ENCODE results near the gene DGKI. TPM values are rescaled to one million over a fixed set of nuclear protein-coding genes. Genes with fewer than 3 reads are reported as not detected.

The DGKI gene
- total and polyA plus RNA-seq, 4 donors, result 1.1 to 11.3 (median 5.2) TPM

DNA sequence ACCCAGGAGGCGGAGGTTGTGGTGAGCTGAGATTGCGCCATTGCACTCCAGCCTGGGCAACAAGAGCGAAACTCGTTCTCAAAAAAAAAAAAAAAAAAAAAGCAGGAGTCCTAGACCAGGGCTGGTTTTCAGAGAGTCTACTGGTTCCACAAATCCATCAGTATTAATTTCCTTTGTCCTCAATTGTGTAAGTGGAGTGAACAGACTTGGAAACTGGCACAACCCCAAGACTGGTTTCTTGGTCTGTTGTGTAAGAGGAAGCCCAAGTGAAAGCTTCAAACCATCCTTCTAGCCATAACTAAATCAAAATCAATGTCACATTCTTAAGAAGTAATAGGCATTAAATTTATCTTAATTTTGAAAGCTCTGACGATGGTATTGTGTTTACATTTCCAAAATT, 213.6 kb downstream of the DGKI start:
- ATAC-seq (ENCODE audit: low FRiP score) (no peak), DNase-seq (no peak)
- WGBS, 2 donors, result 82 to 85% methylated on average over 5 of the region's 5 CpGs

GRCh38 chr7:137628216-137628615, 218.6 kb downstream of the DGKI start:
- Histone ChIP-seq H3K27ac (ENCODE audit: low read depth in 1 of 2, low read length in 2 of 2) (no peak overlapping the region), H3K4me1 (ENCODE audit: control insufficient read depth in 1 of 2, insufficient read depth in 2 of 2, low read length in 2 of 2) (no peaks in the 10 kb centered on the region), H3K9me3 (ENCODE audit: control insufficient read depth, low read length) (no peaks in the 10 kb centered on the region), H3K36me3 (ENCODE audit: control insufficient read depth in 1 of 2, insufficient read depth in 2 of 2, low read length in 1 of 2) (no peaks in the 10 kb centered on the region), H3K4me3 (ENCODE audit: low read length in 2 of 2) (no peak overlapping the region), H3K27me3 (ENCODE audit: control insufficient read depth in 1 of 2, insufficient read depth in 2 of 2, low read length in 1 of 2) (no peaks in the 10 kb centered on the region)
- ATAC-seq (ENCODE audit: low FRiP score) (no peak), DNase-seq (no peak)
- 55 to 56% methylated on average over 3 of the region's 3 CpGs for WGBS, 2 donors
- intact Hi-C loops (cut with DNase I), result no loop called here

More for the DNA sequence above, 213.6 kb downstream of the DGKI start:
- Histone ChIP-seq H3K4me3 (ENCODE audit: low read length in 2 of 2) (no peak overlapping the region), H3K27me3 (ENCODE audit: control insufficient read depth in 1 of 2, insufficient read depth in 2 of 2, low read length in 1 of 2) (no peaks in the 10 kb centered on the region), H3K9me3 (ENCODE audit: control insufficient read depth, low read length) (no peaks in the 10 kb centered on the region), H3K36me3 (ENCODE audit: control insufficient read depth in 1 of 2, insufficient read depth in 2 of 2, low read length in 1 of 2) (peaks cover 0 to 3% of the 10 kb centered on the region in 2 donors), H3K4me1 (ENCODE audit: control insufficient read depth in 1 of 2, insufficient read depth in 2 of 2, low read length in 2 of 2) (no peaks in the 10 kb centered on the region), H3K27ac (ENCODE audit: low read depth in 1 of 2, low read length in 2 of 2) (no peak overlapping the region)
- intact Hi-C loops (cut with DNase I), result no loop called here

DNA sequence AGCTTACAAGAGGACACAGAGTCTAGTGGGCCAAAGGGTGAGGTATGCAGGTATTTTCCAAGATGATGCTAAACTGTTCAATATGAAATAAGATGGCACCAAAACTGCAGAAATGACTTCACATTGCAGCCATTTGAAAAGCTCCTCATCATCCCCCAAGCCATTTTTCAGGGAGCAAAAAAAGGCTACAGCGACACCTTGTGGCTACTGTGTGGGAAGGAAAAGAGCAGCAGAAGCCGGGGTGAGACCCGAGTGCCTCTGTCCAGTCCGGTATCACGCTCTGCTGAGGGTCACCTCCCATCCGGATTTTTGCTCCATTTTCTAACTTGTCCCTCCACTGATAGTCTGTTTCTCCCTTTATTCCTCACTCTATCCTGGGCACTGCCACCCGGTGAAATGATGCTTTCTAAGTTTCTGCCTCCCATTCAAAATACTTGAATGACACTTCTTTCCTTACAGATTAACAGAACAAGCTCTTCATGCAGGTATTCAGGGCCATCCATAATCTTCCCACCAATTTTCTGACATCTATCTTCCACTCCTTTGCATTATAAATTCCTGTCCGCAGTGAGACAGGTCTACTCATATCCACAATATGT, 220.2 kb downstream of the DGKI start:
- WGBS, 2 donors, result 29 to 34% methylated on average over 8 of the region's 8 CpGs
- H3K9me3 ChIP-seq (ENCODE audit: control insufficient read depth, low read length), result no peaks in the 10 kb centered on the region
- DNase-seq, result peak in 1 of 2 donors; percentile 46
- no peaks in the 10 kb centered on the region for H3K27me3 ChIP-seq (ENCODE audit: control insufficient read depth in 1 of 2, insufficient read depth in 2 of 2, low read length in 1 of 2)
- intact Hi-C loops (cut with DNase I), result no loop called here
- no peaks in the 10 kb centered on the region for H3K4me1 ChIP-seq (ENCODE audit: control insufficient read depth in 1 of 2, insufficient read depth in 2 of 2, low read length in 2 of 2)
- no peak for ATAC-seq (ENCODE audit: low FRiP score)
- H3K27ac ChIP-seq (ENCODE audit: low read depth in 1 of 2, low read length in 2 of 2), result no peak overlapping the region
- no peaks in the 10 kb centered on the region for H3K36me3 ChIP-seq (ENCODE audit: control insufficient read depth in 1 of 2, insufficient read depth in 2 of 2, low read length in 1 of 2)
- no peak overlapping the region for H3K4me3 ChIP-seq (ENCODE audit: low read length in 2 of 2)

GRCh38 chr7:137625197-137625596, 221.6 kb downstream of the DGKI start:
- H3K27me3 ChIP-seq (ENCODE audit: control insufficient read depth in 1 of 2, insufficient read depth in 2 of 2, low read length in 1 of 2), result no peaks in the 10 kb centered on the region
- no peaks in the 10 kb centered on the region for H3K9me3 ChIP-seq (ENCODE audit: control insufficient read depth, low read length)
- no peak overlapping the region for H3K27ac ChIP-seq (ENCODE audit: low read depth in 1 of 2, low read length in 2 of 2)
- intact Hi-C loops (cut with DNase I), result no loop called here
- DNase-seq (no peak), ATAC-seq (ENCODE audit: low FRiP score) (no peak)
- H3K4me3 ChIP-seq (ENCODE audit: low read length in 2 of 2), result no peak overlapping the region
- no peaks in the 10 kb centered on the region for H3K36me3 ChIP-seq (ENCODE audit: control insufficient read depth in 1 of 2, insufficient read depth in 2 of 2, low read length in 1 of 2)
- H3K4me1 ChIP-seq (ENCODE audit: control insufficient read depth in 1 of 2, insufficient read depth in 2 of 2, low read length in 2 of 2), result no peaks in the 10 kb centered on the region
- 84 to 90% methylated on average over 7 of the region's 7 CpGs for WGBS, 2 donors

DNA sequence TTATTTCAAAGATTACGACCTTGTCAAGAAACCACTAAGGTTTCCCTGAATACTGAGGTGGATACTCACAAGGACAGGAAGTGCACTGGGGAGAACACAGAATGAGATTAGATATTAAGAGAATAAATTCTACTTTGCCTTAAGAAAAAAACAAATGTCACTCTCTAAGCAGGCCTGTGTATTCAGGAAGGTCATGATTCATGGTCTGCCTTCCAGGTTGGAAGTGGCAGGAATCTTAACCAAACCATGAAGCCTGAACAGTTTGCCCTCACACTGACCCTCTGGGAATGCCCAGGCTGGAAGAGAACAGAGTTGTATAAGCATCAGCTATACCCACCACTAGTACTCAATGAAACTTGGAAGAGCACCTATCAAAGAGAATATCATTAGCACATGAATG, 227.6 kb downstream of the DGKI start:
- intact Hi-C loops (cut with DNase I), result no loop called here
- Histone ChIP-seq H3K27me3 (ENCODE audit: control insufficient read depth in 1 of 2, insufficient read depth in 2 of 2, low read length in 1 of 2) (no peaks in the 10 kb centered on the region), H3K9me3 (ENCODE audit: control insufficient read depth, low read length) (no peaks in the 10 kb centered on the region), H3K4me1 (ENCODE audit: control insufficient read depth in 1 of 2, insufficient read depth in 2 of 2, low read length in 2 of 2) (no peaks in the 10 kb centered on the region), H3K36me3 (ENCODE audit: control insufficient read depth in 1 of 2, insufficient read depth in 2 of 2, low read length in 1 of 2) (no peaks in the 10 kb centered on the region), H3K4me3 (ENCODE audit: low read length in 2 of 2) (no peak overlapping the region), H3K27ac (ENCODE audit: low read depth in 1 of 2, low read length in 2 of 2) (no peak overlapping the region)
- DNase-seq (no peak), ATAC-seq (ENCODE audit: low FRiP score) (no peak)
- 96 to 98% methylated on average over 1 of the region's 1 CpG for WGBS, 2 donors

- H3K27ac ChIP-seq (ENCODE audit: low read depth in 1 of 2, low read length in 2 of 2), result no peak overlapping the region
- no peak for DNase-seq
- no peaks in the 10 kb centered on the region for H3K36me3 ChIP-seq (ENCODE audit: control insufficient read depth in 1 of 2, insufficient read depth in 2 of 2, low read length in 1 of 2)
- ATAC-seq (ENCODE audit: low FRiP score), result no peak
- intact Hi-C loops (cut with DNase I), result no loop called here
- no peak overlapping the region for H3K4me3 ChIP-seq (ENCODE audit: low read length in 2 of 2)
- no peaks in the 10 kb centered on the region for H3K4me1 ChIP-seq (ENCODE audit: control insufficient read depth in 1 of 2, insufficient read depth in 2 of 2, low read length in 2 of 2)
- no peaks in the 10 kb centered on the region for H3K9me3 ChIP-seq (ENCODE audit: control insufficient read depth, low read length)
- H3K27me3 ChIP-seq (ENCODE audit: control insufficient read depth in 1 of 2, insufficient read depth in 2 of 2, low read length in 1 of 2), result no peaks in the 10 kb centered on the region
- WGBS, 2 donors, result 98% methylated on average over 1 of the region's 1 CpG
Measured at GRCh38 chr7:137618748-137619147, 228.0 kb downstream of the DGKI start.

GRCh38 chr7:137613006-137613525, 233.7 kb downstream of the DGKI start:
- intact Hi-C loops (cut with DNase I), result no loop called here
- WGBS, 2 donors, result 95 to 98% methylated on average over 3 of the region's 3 CpGs

DNA sequence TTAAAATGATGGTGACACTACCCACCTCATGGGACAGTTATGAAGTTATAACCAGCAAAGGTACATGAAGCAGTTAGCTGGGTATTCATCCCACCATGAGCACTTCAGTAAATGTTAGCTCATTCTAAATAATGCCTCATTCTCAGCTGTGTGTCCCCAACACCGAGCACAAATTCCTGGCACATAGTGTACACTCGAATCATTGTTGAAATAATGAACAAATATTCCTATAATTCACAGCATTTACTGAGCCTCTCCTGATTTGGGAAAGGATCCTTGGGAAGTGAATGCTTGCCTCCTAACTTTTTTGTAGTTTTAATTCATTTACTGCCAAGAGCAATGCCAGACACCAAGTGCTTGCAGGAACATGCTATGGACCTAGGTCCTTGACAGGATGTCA, 235.2 kb downstream of the DGKI start:
- Histone ChIP-seq H3K27ac (ENCODE audit: low read depth in 1 of 2, low read length in 2 of 2) (no peak overlapping the region), H3K27me3 (ENCODE audit: control insufficient read depth in 1 of 2, insufficient read depth in 2 of 2, low read length in 1 of 2) (no peaks in the 10 kb centered on the region), H3K36me3 (ENCODE audit: control insufficient read depth in 1 of 2, insufficient read depth in 2 of 2, low read length in 1 of 2) (no peaks in the 10 kb centered on the region), H3K4me3 (ENCODE audit: low read length in 2 of 2) (no peak overlapping the region), H3K9me3 (ENCODE audit: control insufficient read depth, low read length) (no peaks in the 10 kb centered on the region), H3K4me1 (ENCODE audit: control insufficient read depth in 1 of 2, insufficient read depth in 2 of 2, low read length in 2 of 2) (no peaks in the 10 kb centered on the region)
- ATAC-seq (ENCODE audit: low FRiP score) (no peak), DNase-seq (no peak)
- intact Hi-C loops (cut with DNase I), result no loop called here
- WGBS, 2 donors, result 12 to 16% methylated on average over 2 of the region's 2 CpGs

More at GRCh38 chr7:137613006-137613525, 233.7 kb downstream of the DGKI start:
- Histone ChIP-seq H3K4me1 (ENCODE audit: control insufficient read depth in 1 of 2, insufficient read depth in 2 of 2, low read length in 2 of 2) (no peaks in the 10 kb centered on the region), H3K36me3 (ENCODE audit: control insufficient read depth in 1 of 2, insufficient read depth in 2 of 2, low read length in 1 of 2) (no peaks in the 10 kb centered on the region), H3K4me3 (ENCODE audit: low read length in 2 of 2) (no peak overlapping the region), H3K27me3 (ENCODE audit: control insufficient read depth in 1 of 2, insufficient read depth in 2 of 2, low read length in 1 of 2) (no peaks in the 10 kb centered on the region), H3K9me3 (ENCODE audit: control insufficient read depth, low read length) (no peaks in the 10 kb centered on the region), H3K27ac (ENCODE audit: low read depth in 1 of 2, low read length in 2 of 2) (no peak overlapping the region)
- no peak for ATAC-seq (ENCODE audit: low FRiP score)
- DNase-seq, result no peak

- WGBS, 2 donors, result 22 to 29% methylated on average over 6 of the region's 6 CpGs
- Histone ChIP-seq H3K4me1 (ENCODE audit: control insufficient read depth in 1 of 2, insufficient read depth in 2 of 2, low read length in 2 of 2) (no peaks in the 10 kb centered on the region), H3K9me3 (ENCODE audit: control insufficient read depth, low read length) (no peaks in the 10 kb centered on the region), H3K27me3 (ENCODE audit: control insufficient read depth in 1 of 2, insufficient read depth in 2 of 2, low read length in 1 of 2) (no peaks in the 10 kb centered on the region), H3K36me3 (ENCODE audit: control insufficient read depth in 1 of 2, insufficient read depth in 2 of 2, low read length in 1 of 2) (no peaks in the 10 kb centered on the region), H3K27ac (ENCODE audit: low read depth in 1 of 2, low read length in 2 of 2) (no peak overlapping the region), H3K4me3 (ENCODE audit: low read length in 2 of 2) (no peak overlapping the region)
- ATAC-seq (ENCODE audit: low FRiP score), result no peak
- intact Hi-C loops (cut with DNase I), result loop anchor here (5.0 to 10.0 kb wide), 3 partner anchors 403 to 1125 kb away; no protein-coding TSS in a partner anchor
- no peak for DNase-seq
Measured at GRCh38 chr7:137609500-137609899, 237.3 kb downstream of the DGKI start.

Data from aorta (tissue), 5 donors.